ENCODE data around the gene SPRYD3. TPM values are rescaled to one million over a fixed set of nuclear protein-coding genes. Genes with fewer than 3 reads are reported as not detected.

SPRYD3 gene
- total RNA-seq, 4 donors from 2014 or later = 10.1 to 27.0 (median 21.9) TPM

DNA sequence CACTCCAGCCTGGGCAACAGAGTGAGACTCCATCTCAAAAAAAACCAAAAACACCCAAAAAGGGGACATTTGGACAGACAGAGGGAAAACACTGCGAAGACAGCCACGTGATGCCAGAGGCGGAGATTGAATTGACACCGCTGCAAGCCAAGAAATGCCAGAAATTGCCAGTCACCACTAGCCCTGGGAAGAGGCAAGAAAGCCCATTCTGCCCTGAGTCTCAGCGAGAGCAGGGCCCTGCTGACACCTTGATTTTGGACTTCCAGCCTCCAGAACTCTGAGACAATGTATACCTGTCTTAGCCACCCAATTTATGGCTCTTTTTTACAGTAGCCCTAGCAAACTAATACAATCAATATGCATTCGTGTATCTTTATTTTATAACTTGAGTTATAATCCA lies 10.9 kb upstream of the SPRYD3 start:
- Histone ChIP-seq H3K27me3 (peaks cover 2% of the 10 kb centered on the region), H3K4me1 (no peaks in the 10 kb centered on the region), H3K36me3 (no peaks in the 10 kb centered on the region), H3K9me3 (no peaks in the 10 kb centered on the region), H3K4me3 (no peak overlapping the region), H3K27ac (no peak overlapping the region)
- in situ Hi-C loops (cut with MboI; ENCODE audit: low pct_ligation_motif_present in 1 of 4, low pct_unique_long_range_greater_than_20kb in 1 of 4, low sequenced_read_pairs in 3 of 4) (no loop called here), intact Hi-C loops (cut with DNase I; ENCODE audit: low total_unique reads) (no loop called here)
- TF ChIP-seq POLR2A (IDR thresholded peaks at IDR 0.05) = no peak
- no peak for TF ChIP-seq EP300 (IDR thresholded peaks at IDR 0.05; ENCODE audit: low read depth)
- no peak for TF ChIP-seq POLR2AphosphoS5 (IDR thresholded peaks at IDR 0.05)
- TF ChIP-seq, protein P1, sequence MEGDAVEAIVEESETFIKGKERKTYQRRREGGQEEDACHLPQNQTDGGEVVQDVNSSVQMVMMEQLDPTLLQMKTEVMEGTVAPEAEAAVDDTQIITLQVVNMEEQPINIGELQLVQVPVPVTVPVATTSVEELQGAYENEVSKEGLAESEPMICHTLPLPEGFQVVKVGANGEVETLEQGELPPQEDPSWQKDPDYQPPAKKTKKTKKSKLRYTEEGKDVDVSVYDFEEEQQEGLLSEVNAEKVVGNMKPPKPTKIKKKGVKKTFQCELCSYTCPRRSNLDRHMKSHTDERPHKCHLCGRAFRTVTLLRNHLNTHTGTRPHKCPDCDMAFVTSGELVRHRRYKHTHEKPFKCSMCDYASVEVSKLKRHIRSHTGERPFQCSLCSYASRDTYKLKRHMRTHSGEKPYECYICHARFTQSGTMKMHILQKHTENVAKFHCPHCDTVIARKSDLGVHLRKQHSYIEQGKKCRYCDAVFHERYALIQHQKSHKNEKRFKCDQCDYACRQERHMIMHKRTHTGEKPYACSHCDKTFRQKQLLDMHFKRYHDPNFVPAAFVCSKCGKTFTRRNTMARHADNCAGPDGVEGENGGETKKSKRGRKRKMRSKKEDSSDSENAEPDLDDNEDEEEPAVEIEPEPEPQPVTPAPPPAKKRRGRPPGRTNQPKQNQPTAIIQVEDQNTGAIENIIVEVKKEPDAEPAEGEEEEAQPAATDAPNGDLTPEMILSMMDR (IDR thresholded peaks at IDR 0.05) = no peak
- no peak for DNase-seq
- WGBS, 2 donors (ENCODE audit: low coverage in 1 of 2) = 88% methylated on average over 6 of the region's 6 CpGs; no CpG with 5 or more reads in 1 of the 2 donors

DNA sequence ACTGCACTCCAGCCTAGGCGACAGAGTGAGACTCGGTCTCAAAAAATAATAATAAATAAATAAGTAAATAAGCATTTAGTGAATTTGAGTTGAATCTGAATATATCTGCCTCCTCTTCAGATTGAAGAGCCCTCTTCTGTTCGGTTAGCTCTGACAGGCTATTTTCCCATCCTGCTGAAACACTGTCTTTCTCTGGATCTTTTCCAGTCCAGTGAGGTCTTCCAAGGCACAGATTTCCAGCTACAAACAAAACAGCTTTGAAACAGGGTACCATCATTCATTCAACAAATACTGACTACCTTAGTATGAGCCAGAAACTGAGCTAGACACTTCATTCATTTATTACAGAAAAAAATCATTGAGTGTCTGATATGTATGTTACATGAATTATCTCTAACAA lies 7.2 kb upstream of the SPRYD3 start:
- in situ Hi-C loops (cut with MboI; ENCODE audit: low pct_ligation_motif_present in 1 of 4, low pct_unique_long_range_greater_than_20kb in 1 of 4, low sequenced_read_pairs in 3 of 4) = no loop called here
- WGBS, 2 donors (ENCODE audit: low coverage in 1 of 2) = 82 to 88% methylated on average over 3 of the region's 3 CpGs
- no peak for DNase-seq

DNA sequence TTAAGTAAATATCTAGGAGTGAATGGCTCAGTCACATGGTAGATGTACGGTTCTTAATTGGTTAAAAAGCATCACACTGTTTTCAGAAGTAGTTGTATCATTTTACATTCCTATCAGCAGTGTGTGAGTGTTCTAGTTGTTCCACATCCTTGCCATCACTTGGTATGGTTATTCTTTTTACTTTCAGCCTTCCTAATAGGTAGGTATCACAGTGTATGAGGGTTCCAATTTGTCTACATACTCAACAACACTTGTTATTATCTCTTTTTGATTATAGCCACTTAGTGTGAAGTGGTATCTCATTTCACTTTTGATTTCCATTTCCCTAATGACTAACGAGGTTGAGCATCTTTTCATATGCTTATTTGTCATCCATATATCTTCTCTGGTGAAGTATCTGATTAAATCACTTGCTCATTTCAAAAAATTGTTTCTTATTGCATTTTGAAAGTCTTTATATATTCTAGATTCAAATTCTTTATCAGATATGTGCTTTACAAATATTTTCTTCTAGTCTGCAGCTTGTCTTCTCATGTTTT lies 3.5 kb upstream of the SPRYD3 start:
- in situ Hi-C loops (cut with MboI; ENCODE audit: low pct_ligation_motif_present in 1 of 4, low pct_unique_long_range_greater_than_20kb in 1 of 4, low sequenced_read_pairs in 3 of 4) (no loop called here), intact Hi-C loops (cut with DNase I; ENCODE audit: low total_unique reads) (no loop called here)
- WGBS, 2 donors (ENCODE audit: low coverage in 1 of 2) = 42 to 44% methylated on average over 2 of the region's 2 CpGs
- Histone ChIP-seq H3K4me1 (peaks cover 10 to 18% (median 15%) of the 10 kb centered on the region in 4 donors), H3K9me3 (no peaks in the 10 kb centered on the region), H3K4me3 (no peak overlapping the region), H3K27ac (no peak overlapping the region), H3K36me3 (no peaks in the 10 kb centered on the region), H3K27me3 (no peaks in the 10 kb centered on the region)
- TF ChIP-seq, protein P1 (IDR thresholded peaks at IDR 0.05) = no peak
- TF ChIP-seq POLR2AphosphoS5 (IDR thresholded peaks at IDR 0.05) (no peak), POLR2A (IDR thresholded peaks at IDR 0.05) (no peak), EP300 (IDR thresholded peaks at IDR 0.05; ENCODE audit: low read depth) (no peak)
- DNase-seq = no peak

More for the DNA sequence above, 7.2 kb upstream of the SPRYD3 start:
- peaks cover 2% of the 10 kb centered on the region for H3K27me3 ChIP-seq
- H3K9me3 ChIP-seq = no peaks in the 10 kb centered on the region
- no peak overlapping the region for H3K27ac ChIP-seq
- no peak for TF ChIP-seq POLR2A (IDR thresholded peaks at IDR 0.05)
- H3K4me1 ChIP-seq = no peaks in the 10 kb centered on the region
- intact Hi-C loops (cut with DNase I; ENCODE audit: low total_unique reads) = no loop called here
- no peaks in the 10 kb centered on the region for H3K36me3 ChIP-seq
- H3K4me3 ChIP-seq = no peak overlapping the region

DNA sequence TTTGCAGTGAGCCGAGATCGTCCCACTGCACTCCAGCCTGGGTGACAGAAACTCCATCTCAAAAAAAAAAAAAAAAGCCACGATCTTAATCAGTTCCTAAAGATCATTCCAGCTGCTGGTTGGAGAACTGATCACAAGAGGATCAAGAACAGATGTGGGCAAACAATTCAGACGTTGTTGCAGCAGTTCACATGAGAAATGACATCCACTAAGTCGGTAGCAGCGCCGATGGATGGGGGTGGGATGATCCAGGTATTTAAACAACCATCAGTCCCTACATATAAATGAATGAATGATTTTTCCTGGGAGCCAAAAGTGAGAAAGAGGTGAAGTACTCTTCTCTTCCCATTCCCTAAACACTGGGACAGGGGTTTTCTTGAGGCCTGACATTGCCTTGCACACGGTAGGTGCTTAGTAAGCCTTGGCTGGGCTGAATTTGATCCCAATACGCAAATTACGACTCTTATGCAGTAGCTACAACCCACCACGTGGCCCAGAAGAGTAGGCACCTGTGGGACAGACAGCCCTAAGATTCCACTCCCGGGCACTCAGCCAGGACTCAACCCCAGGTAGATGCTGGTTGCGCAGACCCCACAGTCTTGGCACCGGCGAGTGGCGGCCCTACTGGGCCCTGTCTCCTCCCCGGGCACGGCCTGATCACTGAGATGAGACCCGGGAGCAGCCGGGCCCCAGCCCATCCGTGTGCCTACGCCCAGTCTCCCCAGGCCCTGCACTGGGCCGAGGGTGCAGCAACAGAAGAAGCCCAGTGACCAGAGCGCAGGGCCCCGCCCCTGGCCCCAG lies 565 bp downstream of the SPRYD3 start:
- DNase-seq = peak; percentile 63
- in situ Hi-C loops (cut with MboI; ENCODE audit: low pct_ligation_motif_present in 1 of 4, low pct_unique_long_range_greater_than_20kb in 1 of 4, low sequenced_read_pairs in 3 of 4) (no loop called here), intact Hi-C loops (cut with DNase I; ENCODE audit: low total_unique reads) (no loop called here)
- Histone ChIP-seq H3K36me3 (peaks cover 0 to 17% (median 0%) of the 10 kb centered on the region in 4 donors), H3K4me1 (peaks cover 13 to 29% (median 18%) of the 10 kb centered on the region in 4 donors), H3K27me3 (no peaks in the 10 kb centered on the region), H3K27ac (peak overlapping the region; percentile 86 to 92 (median 88)), H3K4me3 (peak overlapping the region; percentile 56 to 80 (median 64)), H3K9me3 (no peaks in the 10 kb centered on the region)
- TF ChIP-seq, protein P1 (IDR thresholded peaks at IDR 0.05) = peak in 1 of 5 experiments; percentile 32
- no peak for TF ChIP-seq EP300 (IDR thresholded peaks at IDR 0.05; ENCODE audit: low read depth)
- 23 to 90% methylated on average over 2 to 22 of the region's 25 CpGs for WGBS, 2 donors (ENCODE audit: low coverage in 1 of 2)

Measured in transverse colon (tissue), 4 donors.